Transverse colon (tissue), 4 donors: ENCODE measurements around the gene BMP7. TPM values are rescaled to one million over a fixed set of nuclear protein-coding genes. Genes with fewer than 3 reads are reported as not detected.

Experiments used
- DNase-seq: peaks from one replicate; pipeline ENCODE4 v3.0.0-alpha.2; 2019
- H3K27ac ChIP-seq, 4 donors: fragments of 200-600 bp; sonication (generic); 2 replicates each; pipeline ENCODE4 v1.5.1; 2016 to 2018; ENCODE audit warnings: inconsistent platforms in 4 of 4
- H3K27me3 ChIP-seq: fragments of 200-600 bp; sonication (generic); 2 replicates; pipeline ENCODE4 v1.5.1; 2017; ENCODE audit warnings: inconsistent platforms
- H3K36me3 ChIP-seq, 4 donors: fragments of 200-600 bp; sonication (generic); 2 replicates each; pipeline ENCODE4 v1.5.1; 2017 to 2019; ENCODE audit warnings: inconsistent platforms in 4 of 4
- H3K4me1 ChIP-seq, 4 donors: fragments of 200-600 bp; sonication (generic); 2 replicates each; pipeline ENCODE4 v1.5.1; 2017 to 2020; ENCODE audit warnings: inconsistent platforms in 4 of 4
- H3K4me3 ChIP-seq, 4 donors: fragments of 200-600 bp; sonication (generic); 1 replicate in 1 of 4; 2 replicates in 3 of 4; pipeline versions ENCODE4 v1.5.1 to v1.6.1; 2017 to 2019; ENCODE audit warnings: inconsistent platforms in 4 of 4
- H3K9me3 ChIP-seq, 2 donors: fragments of 200-600 bp; sonication (generic); 2 replicates each; pipeline ENCODE4 v1.5.1; 2017 to 2019; ENCODE audit warnings: inconsistent platforms in 2 of 2
- CTCF ChIP-seq, 5 experiments: fragments of 200-600 bp in 3 of 5; fragments of 450-650 bp in 2 of 5; sonication (generic) in 3 of 5; IDR thresholded peaks; 1 replicate in 2 of 5; 2 replicates in 3 of 5; pipeline ENCODE4 v1.5.1; 2016 to 2017; ENCODE audit warnings: antibody characterized with exemption in 5 of 5, inconsistent platforms in 3 of 5, mild to moderate bottlenecking in 2 of 5, moderate library complexity in 1 of 5
- EP300 ChIP-seq: sonication (generic); formaldehyde crosslinking; IDR thresholded peaks from one replicate; pipeline ENCODE4 v1.6.1; 2017; ENCODE audit warnings: antibody characterized with exemption, low read depth
- POLR2A ChIP-seq: fragments of 450-650 bp; IDR thresholded peaks from one replicate; pipeline ENCODE4 v1.6.1; 2016; ENCODE audit warnings: antibody characterized with exemption, mild to moderate bottlenecking, moderate library complexity
- POLR2AphosphoS5 ChIP-seq, 3 donors: sonication (generic); formaldehyde crosslinking; IDR thresholded peaks; one replicate each; pipeline ENCODE4 v1.6.1; 2016; ENCODE audit warnings: antibody characterized with exemption in 3 of 3
- WGBS, 2 donors: methylation state at CpG; one replicate each; pipeline ENCODE4 v1.1.5; 2018; ENCODE audit warnings: low coverage in 1 of 2; 5-methylcytosine and 5-hydroxymethylcytosine counted together
- in situ Hi-C, 4 donors: fragments of 200-750 bp; cut with MboI; loops; one replicate each; pipeline versions ENCODE4 v1.15.0 to v1.15.1; 2017; ENCODE audit warnings: low sequenced_read_pairs in 3 of 4, low pct_ligation_motif_present in 1 of 4, low pct_unique_long_range_greater_than_20kb in 1 of 4
- intact Hi-C: fragments of 100-400 bp; cut with DNase I; formaldehyde crosslinking; loops from one replicate; pipeline ENCODE4 v1.15.1; 2023; ENCODE audit warnings: low total_unique reads
- total RNA-seq, 4 donors: library from RNA; depleted of rRNA; stranded (reverse); fragments of >200 nt; gene quantifications; one replicate each; pipeline ENCODE4 v1.1.0, GENCODE V29; 2016

The BMP7 gene
- total RNA-seq, 4 donors from 2014 or later = 1.4 to 2.2 (median 1.5) TPM; not detected in 1

DNA sequence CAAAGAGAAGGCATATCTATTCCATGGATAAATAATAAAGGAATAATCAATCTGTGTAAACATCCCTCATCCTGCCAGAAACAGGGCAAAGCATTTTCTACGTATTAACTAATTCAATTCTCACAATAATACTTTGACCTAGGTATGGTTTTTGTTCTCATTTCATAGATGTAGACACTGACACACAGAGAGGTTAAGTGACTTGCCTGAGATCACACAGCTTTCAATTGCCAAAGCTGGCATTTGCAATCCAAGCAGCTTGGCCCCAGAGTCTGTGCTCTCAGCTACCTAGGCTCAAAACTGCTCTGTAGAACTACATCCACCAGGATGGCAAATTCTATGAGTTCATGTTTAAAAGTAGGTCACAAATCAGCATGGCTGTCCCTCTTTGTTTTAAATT, 124.9 kb downstream of the BMP7 start:
- Histone ChIP-seq H3K4me3 (no peak overlapping the region), H3K27me3 (no peaks in the 10 kb centered on the region), H3K9me3 (no peaks in the 10 kb centered on the region), H3K36me3 (no peaks in the 10 kb centered on the region), H3K27ac (no peak overlapping the region), H3K4me1 (no peaks in the 10 kb centered on the region)
- DNase-seq = no peak
- in situ Hi-C loops = no loop called here
- no peak for TF ChIP-seq CTCF (IDR thresholded peaks at IDR 0.05)
- no peak for TF ChIP-seq POLR2A
- TF ChIP-seq POLR2AphosphoS5 (IDR thresholded peaks at IDR 0.05) = no peak
- no peak for TF ChIP-seq EP300
- WGBS, 2 donors = 86 to 90% methylated on average over 1 of the region's 1 CpG
- intact Hi-C loops = no loop called here

DNA sequence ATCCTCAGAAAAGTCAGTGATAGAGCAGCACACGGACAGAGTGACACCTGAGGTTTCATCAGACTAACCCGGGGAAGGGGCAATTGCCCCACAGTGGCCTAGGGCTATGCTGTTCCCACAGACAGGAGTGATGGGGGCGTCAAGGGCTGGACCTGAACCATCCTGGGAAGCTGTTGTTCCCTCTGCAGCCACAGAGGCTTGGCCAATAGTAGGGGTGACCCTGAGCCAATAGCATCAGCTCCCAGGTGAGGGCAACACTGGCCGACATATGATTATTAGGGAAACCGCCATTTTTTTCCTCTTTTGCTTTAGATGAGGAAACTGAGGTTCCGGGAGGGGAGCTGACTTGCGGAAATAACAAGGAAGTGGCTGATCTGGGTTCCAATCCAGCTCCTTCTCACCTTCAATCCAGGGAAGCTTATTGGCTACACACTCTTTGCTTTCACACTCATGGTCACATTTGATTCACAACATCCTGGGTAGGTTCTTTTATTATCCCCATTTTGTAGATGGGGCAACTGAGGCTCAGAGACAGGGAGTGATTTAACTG, 126.0 kb downstream of the BMP7 start:
- intact Hi-C loops (no loop called here), in situ Hi-C loops (no loop called here)
- no peaks in the 10 kb centered on the region for H3K36me3 ChIP-seq
- H3K27ac ChIP-seq = no peak overlapping the region
- no peaks in the 10 kb centered on the region for H3K4me1 ChIP-seq
- no peak overlapping the region for H3K4me3 ChIP-seq
- no peak for DNase-seq
- no peaks in the 10 kb centered on the region for H3K27me3 ChIP-seq
- WGBS, 2 donors = 77 to 81% methylated on average over 5 to 7 of the region's 7 CpGs
- TF ChIP-seq CTCF (IDR thresholded peaks at IDR 0.05) = no peak
- TF ChIP-seq EP300 = no peak
- TF ChIP-seq POLR2AphosphoS5 (IDR thresholded peaks at IDR 0.05) = no peak
- no peak for TF ChIP-seq POLR2A
- H3K9me3 ChIP-seq = no peaks in the 10 kb centered on the region

DNA sequence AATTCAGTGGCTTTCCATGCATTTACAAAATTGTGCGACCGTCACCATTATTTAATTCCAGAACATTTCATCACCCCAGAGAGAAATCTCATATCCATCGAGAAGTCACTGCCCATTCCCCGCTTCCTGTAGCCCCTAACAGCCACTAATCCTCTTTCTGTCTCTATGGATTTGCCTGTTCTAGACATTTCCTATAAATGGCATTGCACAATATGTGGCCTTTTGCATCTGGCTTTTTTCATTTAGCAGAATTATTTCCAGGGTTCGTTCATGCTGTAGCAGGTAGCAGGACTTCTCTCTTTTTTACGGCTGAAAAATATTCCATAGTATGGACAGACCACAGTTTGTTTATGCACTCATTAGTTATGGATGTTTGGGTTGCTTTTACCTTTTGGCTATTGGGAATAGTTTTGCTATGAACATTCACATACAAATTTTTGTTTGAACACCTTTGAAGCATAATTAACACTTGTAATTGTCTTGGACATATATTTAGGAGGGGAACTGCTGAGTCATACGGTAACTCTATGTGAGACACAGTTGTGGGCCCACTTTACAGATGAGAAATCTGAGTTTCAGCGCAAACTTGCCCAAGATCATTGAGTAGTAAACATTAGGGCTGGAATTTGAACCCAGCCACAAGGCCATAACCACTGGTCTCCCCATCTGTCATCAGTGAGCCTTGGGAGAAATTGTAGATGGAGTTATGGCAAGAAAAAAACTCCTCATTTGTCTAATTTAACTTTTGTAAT, 126.9 kb downstream of the BMP7 start:
- WGBS, 2 donors = 89 to 90% methylated on average over 6 to 8 of the region's 8 CpGs
- no peaks in the 10 kb centered on the region for H3K9me3 ChIP-seq
- H3K4me3 ChIP-seq = no peak overlapping the region
- in situ Hi-C loops = no loop called here
- no peak for DNase-seq
- TF ChIP-seq POLR2AphosphoS5 (IDR thresholded peaks at IDR 0.05) (no peak), CTCF (IDR thresholded peaks at IDR 0.05) (no peak), POLR2A (no peak), EP300 (no peak)
- H3K4me1 ChIP-seq = no peaks in the 10 kb centered on the region
- H3K36me3 ChIP-seq = no peaks in the 10 kb centered on the region
- no peaks in the 10 kb centered on the region for H3K27me3 ChIP-seq
- no peak overlapping the region for H3K27ac ChIP-seq
- intact Hi-C loops = no loop called here

- intact Hi-C loops (no loop called here), in situ Hi-C loops (no loop called here)
- Histone ChIP-seq H3K36me3 (no peaks in the 10 kb centered on the region), H3K4me3 (no peak overlapping the region), H3K27me3 (no peaks in the 10 kb centered on the region), H3K4me1 (no peaks in the 10 kb centered on the region), H3K27ac (no peak overlapping the region), H3K9me3 (no peaks in the 10 kb centered on the region)
- DNase-seq = no peak
- TF ChIP-seq POLR2AphosphoS5 (IDR thresholded peaks at IDR 0.05) = no peak
- no peak for TF ChIP-seq EP300
- no peak for TF ChIP-seq CTCF (IDR thresholded peaks at IDR 0.05)
- no peak for TF ChIP-seq POLR2A
- 77 to 78% methylated on average over 12 to 17 of the region's 17 CpGs for WGBS, 2 donors
Observed at GRCh38 chr20:57138198-57138995, 128.0 kb downstream of the BMP7 start.
